Measurements from ENCODE around the gene ZIK1. TPM values are rescaled to one million over a fixed set of nuclear protein-coding genes. Genes with fewer than 3 reads are reported as not detected.
A peak's percentile ranks its signal among the peaks of the same experiment; 100 is the strongest.

The ZIK1 gene
- total RNA-seq, 2 donors from 2014 or later = 5.4 to 29.2 TPM

- H3K4me1 ChIP-seq (ENCODE audit: control insufficient read depth in 1 of 2, low read depth in 2 of 2) = peaks cover 0 to 10% of the 10 kb centered on the region in 2 donors
- no peaks in the 10 kb centered on the region for H3K27me3 ChIP-seq (replicated peaks; ENCODE audit: insufficient read depth)
- TF ChIP-seq CTCF (IDR thresholded peaks at IDR 0.05) = no peak
- H3K27ac ChIP-seq = no peak overlapping the region
- ATAC-seq (ENCODE audit: insufficient number of reproducible peaks, low FRiP score, low read depth) = no peak
- H3K4me3 ChIP-seq = no peak overlapping the region
- peaks cover 44% of the 10 kb centered on the region for H3K9me3 ChIP-seq
- peaks cover 21% of the 10 kb centered on the region for H3K36me3 ChIP-seq
- DNase-seq (ENCODE audit: low spot score) = no peak
Measured at GRCh38 chr19:57611113-57611512, 27.2 kb downstream of the ZIK1 start.

- Histone ChIP-seq H3K27me3 (replicated peaks; ENCODE audit: insufficient read depth) (no peaks in the 10 kb centered on the region), H3K4me3 (peak within 1 kb of the TSS; percentile 75), H3K4me1 (ENCODE audit: control insufficient read depth in 1 of 2, low read depth in 2 of 2) (peaks cover 0 to 10% of the 10 kb centered on the region in 2 donors), H3K9me3 (peaks cover 49% of the 10 kb centered on the region), H3K27ac (peak within 1 kb of the TSS in 1 of 2 donors; percentile 1), H3K36me3 (peaks cover 37% of the 10 kb centered on the region)
- TF ChIP-seq CTCF (IDR thresholded peaks at IDR 0.05) = no peak
- ATAC-seq (ENCODE audit: insufficient number of reproducible peaks, low FRiP score, low read depth) = peak; percentile 73
- peak; percentile 49 for DNase-seq (ENCODE audit: low spot score)
Measured at GRCh38 chr19:57613941-57614743, 30.2 kb downstream of the ZIK1 start, which contains the start of gene ZNF134. TSS of gene ZNF134 (plus strand) at chr19:57614242. CDS start at chr19:57619469, 5,227 bp downstream.

- Histone ChIP-seq H3K27ac (no peak overlapping the region), H3K4me1 (ENCODE audit: control insufficient read depth in 1 of 2, low read depth in 2 of 2) (peaks cover 0 to 10% of the 10 kb centered on the region in 2 donors), H3K27me3 (replicated peaks; ENCODE audit: insufficient read depth) (no peaks in the 10 kb centered on the region), H3K9me3 (peaks cover 55% of the 10 kb centered on the region), H3K4me3 (peak overlapping the region; percentile 75), H3K36me3 (peaks cover 49% of the 10 kb centered on the region)
- no peak for DNase-seq (ENCODE audit: low spot score)
- no peak for TF ChIP-seq CTCF (IDR thresholded peaks at IDR 0.05)
- ATAC-seq (ENCODE audit: insufficient number of reproducible peaks, low FRiP score, low read depth) = no peak
Measured at GRCh38 chr19:57615346-57615745, 31.4 kb downstream of the ZIK1 start.

- DNase-seq (ENCODE audit: low spot score) (no peak), ATAC-seq (ENCODE audit: insufficient number of reproducible peaks, low FRiP score, low read depth) (no peak)
- no peak for TF ChIP-seq CTCF (IDR thresholded peaks at IDR 0.05)
- Histone ChIP-seq H3K27me3 (replicated peaks; ENCODE audit: insufficient read depth) (no peaks in the 10 kb centered on the region), H3K4me3 (peak overlapping the region; percentile 0), H3K36me3 (peaks cover 80% of the 10 kb centered on the region), H3K27ac (no peak overlapping the region), H3K9me3 (peaks cover 100% of the 10 kb centered on the region), H3K4me1 (ENCODE audit: control insufficient read depth in 1 of 2, low read depth in 2 of 2) (no peaks in the 10 kb centered on the region)
Measured at GRCh38 chr19:57620673-57621348, 36.9 kb downstream of the ZIK1 start.

GRCh38 chr19:57623091-57623490 lies 39.1 kb downstream of the ZIK1 start:
- H3K27ac ChIP-seq = no peak overlapping the region
- H3K4me3 ChIP-seq = no peak overlapping the region
- H3K27me3 ChIP-seq (replicated peaks; ENCODE audit: insufficient read depth) = no peaks in the 10 kb centered on the region
- TF ChIP-seq CTCF (IDR thresholded peaks at IDR 0.05) = no peak
- ATAC-seq (ENCODE audit: insufficient number of reproducible peaks, low FRiP score, low read depth) = no peak
- no peak for DNase-seq (ENCODE audit: low spot score)
- peaks cover 97% of the 10 kb centered on the region for H3K9me3 ChIP-seq
- H3K36me3 ChIP-seq = peaks cover 60% of the 10 kb centered on the region
- H3K4me1 ChIP-seq (ENCODE audit: control insufficient read depth in 1 of 2, low read depth in 2 of 2) = no peaks in the 10 kb centered on the region

Data from thoracic aorta (tissue), 2 donors.